ENCODE data around the gene CCDC54.
"Not testable (repeated sequence)": the region's sequence is repeated elsewhere in the genome, so short reads cannot be mapped to it uniquely, and the experiment has no call there.

The CCDC54 gene

DNA sequence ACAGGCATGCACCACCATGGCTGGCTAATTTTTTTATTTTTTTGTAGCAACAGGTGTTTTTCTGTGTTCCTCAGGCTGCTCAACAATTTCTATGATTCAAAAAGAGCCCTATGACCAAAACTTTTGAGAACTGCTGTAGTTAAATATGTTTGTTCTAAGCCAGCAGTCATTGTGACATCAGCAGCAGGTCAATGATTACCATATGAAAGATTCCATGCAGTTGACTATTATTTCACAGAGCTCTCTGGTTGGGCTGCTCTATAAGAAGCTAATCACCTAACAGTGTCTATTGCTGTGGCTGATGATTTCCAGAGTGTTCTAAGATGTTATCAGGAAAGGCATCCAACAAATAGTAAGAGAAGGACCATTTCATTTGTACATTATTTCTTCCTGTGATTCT lies at the start of gene CCDC54:
TSS of gene CCDC54 (plus strand) at position 289 of the 400 bp plus-strand sequence. CDS start 149 bp downstream, outside the sequence.
- no peak for DNase-seq (ENCODE audit: low read depth)

DNA sequence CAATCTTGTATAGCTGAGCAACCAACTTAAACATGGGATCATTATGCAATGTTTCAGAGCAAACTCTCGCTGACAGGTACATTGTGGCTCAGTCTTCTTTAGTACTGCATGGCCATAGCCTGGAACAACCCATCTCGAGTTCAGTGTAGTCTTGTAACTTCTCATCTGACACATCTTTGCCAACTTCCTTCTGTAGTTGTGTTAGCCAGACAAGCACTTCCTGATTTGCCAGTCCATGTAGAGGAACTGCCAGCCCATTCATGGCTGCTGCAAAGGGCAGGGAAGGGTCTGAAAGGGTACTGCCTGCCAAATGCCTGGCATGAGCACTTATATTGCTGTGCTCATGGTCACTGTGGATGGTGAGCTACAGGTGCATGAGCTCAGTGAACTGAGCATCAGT lies 49.2 kb upstream of the CCDC54 start:
- DNase-seq (ENCODE audit: low read depth), result no peak

DNA sequence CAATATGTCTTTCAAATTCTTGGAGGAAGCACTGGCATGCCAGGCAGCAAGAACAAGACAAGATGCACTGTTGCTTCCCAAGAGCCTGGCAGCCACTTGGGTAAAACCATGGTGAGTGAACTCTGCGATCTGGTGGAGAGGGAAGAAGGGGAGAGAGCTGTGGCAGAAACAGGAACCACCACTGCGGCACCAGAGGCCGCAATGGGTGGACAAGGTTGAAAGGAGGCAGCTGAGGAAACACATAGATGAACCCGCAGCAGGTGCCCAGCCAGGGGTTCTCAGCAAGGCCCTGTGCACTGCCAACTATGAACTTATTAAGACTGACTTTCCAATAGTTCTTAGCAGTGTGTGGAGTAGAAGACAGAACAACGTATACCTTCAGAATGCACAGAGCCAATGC lies 48.2 kb upstream of the CCDC54 start:
- no peak for DNase-seq (ENCODE audit: low read depth)

DNA sequence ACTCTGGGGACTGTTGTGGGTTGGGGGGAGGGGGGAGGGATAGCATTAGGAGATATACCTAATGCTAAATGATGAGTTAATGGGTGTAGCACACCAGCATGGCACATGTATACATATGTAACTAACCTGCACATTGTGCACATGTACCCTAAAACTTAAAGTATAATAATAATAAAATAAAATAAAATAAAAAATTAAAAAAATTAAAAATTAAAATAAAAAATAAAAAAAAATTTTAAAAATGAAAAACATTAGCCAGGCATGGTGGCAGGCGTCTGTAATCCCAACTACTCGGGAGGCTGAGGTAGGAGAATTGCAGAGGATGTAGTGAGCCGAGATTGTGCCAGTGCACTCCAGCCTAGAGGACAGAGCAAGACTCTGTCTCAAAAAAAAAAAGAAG lies 37.5 kb upstream of the CCDC54 start:
- DNase-seq (ENCODE audit: low read depth), result not testable (repeated sequence)

DNA sequence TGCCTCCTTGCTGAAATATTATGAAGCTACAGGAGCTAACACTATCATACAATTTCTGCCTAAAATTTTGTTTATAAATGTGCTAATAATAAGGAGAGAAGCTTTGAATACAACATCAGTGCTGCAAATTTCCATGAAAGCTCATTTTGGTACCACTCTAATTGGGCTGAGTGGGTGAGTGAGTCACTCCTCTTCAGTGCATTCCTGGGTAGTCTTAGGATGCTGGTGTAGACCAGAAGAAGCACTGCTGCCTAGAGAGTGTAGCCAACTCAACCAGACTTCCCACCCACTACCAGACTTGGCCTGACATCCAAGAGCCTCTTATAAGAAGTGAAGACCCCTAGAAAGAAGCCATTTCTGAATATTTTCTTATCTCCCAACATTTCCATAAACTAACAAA lies 32.5 kb upstream of the CCDC54 start:
- no peak for DNase-seq (ENCODE audit: low read depth)

DNA sequence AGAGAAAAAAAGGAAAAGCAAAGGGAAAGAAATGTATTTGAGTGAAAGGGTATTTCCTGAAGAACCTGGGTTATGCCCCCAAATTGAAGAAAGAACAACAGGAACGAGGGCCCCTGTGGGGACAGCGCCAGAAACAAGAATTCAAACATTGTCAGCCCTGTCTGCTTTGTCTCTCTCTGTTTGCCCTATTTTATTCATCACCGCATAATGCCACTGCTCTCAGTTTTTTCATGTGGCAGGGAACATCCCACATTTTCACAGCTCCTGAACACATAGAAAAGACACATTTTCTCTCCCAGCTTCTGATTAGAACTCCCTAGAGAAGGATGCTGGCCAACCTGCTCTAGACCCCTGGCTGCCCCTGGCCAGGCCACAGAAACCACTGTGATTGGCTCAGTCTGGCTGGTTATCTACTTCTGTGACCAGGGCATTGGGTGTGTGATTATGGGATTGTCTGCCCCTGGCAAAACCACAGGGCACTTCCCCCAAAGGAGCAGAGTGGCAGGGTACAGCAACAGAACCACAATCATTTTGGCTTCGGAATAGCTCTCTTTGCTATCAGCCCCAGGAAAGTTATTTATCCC lies 31.3 kb upstream of the CCDC54 start:
- no peak for DNase-seq (ENCODE audit: low read depth)

DNA sequence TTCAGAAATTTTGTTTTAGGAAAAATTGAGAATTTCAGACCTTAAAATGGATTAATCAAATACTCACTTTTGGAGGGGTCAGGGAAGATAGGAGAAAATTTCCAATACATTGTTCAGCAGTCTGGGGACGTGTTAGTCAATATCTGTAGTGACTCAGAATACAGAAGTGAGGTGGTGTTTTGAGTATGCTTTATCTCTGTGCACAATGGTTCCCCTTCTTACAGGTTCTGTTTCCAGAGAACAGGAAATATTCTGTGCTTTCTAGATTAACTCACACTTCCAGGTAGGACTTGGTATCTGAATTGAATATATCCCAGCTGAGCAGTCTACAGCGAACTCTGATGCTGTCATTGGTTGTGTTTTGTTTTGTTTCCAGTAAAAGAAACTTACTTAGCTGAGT lies 30.7 kb upstream of the CCDC54 start:
- DNase-seq (ENCODE audit: low read depth), result no peak

DNA sequence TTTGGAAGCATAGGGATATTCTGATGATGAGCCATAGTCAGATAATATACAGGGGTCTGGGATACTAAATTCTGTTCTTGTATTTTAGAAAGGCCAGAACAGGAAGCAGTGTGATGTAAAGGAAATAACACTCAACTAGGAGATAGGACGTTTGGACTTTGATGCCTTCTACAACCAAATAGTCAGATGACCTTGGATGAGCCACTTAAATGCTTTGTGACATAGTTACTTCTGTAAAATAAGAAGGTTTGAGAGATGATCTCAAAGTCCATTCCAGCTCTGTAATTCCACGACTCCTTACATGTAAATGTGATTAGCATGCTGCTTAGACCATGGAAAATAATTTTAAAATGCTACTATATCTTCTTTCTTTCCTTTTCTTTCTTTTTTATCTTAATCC lies 29.5 kb upstream of the CCDC54 start:
- no peak for DNase-seq (ENCODE audit: low read depth)

DNA sequence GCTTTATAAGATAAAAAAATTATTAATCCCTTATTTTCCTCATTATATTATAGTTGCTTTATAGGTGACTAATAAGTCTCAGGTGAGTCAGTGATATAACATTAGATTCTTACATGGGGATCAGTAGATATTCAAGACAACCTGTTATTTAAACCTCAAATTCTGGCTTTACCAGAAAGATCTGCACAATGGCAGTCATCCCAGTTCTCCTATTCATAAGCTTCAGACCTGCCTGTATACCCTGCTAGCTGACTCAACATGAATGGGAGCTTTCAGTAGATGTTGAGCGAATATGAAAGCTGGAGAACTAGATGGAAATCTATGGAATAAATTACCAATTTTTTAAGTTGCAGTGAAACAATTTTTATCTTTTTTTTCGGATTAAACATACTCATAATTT lies 20.5 kb upstream of the CCDC54 start:
- no peak for DNase-seq (ENCODE audit: low read depth)

DNA sequence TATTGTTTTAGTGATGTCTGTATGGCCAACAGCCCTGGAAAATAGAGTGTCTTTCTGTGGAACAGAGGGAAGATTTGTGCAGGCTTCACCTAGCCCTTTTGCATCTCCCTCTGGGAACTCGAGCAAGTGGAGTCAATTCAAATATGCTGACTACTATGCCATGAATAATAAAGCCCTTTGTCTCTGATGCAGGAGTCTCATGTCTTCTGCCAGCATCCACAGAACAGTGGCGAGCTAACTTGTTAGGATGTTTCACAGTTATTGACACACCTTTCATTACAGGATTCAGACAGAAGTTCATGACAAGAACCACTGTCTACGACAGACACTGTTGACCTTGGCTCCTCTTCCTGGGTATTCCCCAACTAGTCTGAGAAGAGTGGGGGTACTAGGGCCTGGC lies 15.6 kb upstream of the CCDC54 start:
- no peak for DNase-seq (ENCODE audit: low read depth)

DNA sequence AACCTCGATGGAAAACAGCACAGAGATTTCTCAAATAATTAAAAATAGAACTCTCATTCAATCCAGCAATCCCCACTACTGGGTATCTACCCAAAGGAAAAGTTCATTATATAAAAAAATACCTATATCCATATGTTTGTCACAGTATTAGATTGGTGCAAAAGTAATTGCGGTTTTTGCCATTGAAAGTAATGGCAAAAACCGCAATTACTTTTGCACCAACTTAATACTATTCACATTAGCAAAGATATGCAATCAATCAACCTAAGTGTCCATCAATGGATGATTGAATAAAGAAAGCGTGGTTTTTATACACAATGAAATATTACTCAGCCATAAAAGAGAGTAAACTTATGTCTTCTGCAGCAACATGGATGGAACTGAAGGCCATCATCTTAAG lies 12.2 kb upstream of the CCDC54 start:
- DNase-seq (ENCODE audit: low read depth), result no peak

DNA sequence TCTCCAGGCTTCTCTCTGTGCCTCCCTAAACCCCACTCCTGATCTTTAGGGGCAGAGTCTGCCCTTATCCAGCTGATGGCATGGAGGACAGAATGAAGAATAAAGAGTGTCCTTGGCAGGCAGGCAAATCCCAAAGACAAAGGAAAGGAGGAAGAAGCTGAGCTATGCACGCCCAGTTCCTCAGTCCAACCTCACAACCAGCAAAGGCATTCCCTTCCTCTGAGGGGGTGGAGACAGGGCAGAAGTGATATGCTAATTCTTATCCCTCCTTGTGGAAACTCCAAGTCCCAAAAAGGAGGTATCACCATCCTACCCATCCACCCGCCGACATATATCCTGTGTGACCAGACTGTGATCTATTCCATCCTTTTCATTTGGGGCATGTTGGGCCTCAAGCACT lies 10.5 kb upstream of the CCDC54 start:
- no peak for DNase-seq (ENCODE audit: low read depth)

DNA sequence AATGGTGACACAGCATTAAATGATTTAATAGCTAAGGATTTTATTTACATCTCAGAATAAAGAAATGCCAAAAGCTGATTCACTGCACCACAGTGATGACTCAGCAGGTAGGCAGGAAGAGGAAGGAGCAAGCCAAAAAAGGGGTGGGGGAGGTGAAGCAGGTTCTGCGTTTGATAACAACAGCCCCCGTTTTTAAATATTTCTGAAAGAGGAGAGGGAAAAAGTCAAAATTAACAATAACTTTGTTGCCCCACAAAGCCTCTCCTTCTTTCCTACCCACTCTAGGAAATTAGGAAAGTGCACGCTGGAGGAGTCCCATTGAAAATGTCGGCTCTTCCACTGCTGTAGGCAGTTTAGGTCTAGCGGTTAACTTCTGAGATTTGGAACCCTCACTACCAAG lies 9.9 kb upstream of the CCDC54 start:
- DNase-seq (ENCODE audit: low read depth), result no peak

DNA sequence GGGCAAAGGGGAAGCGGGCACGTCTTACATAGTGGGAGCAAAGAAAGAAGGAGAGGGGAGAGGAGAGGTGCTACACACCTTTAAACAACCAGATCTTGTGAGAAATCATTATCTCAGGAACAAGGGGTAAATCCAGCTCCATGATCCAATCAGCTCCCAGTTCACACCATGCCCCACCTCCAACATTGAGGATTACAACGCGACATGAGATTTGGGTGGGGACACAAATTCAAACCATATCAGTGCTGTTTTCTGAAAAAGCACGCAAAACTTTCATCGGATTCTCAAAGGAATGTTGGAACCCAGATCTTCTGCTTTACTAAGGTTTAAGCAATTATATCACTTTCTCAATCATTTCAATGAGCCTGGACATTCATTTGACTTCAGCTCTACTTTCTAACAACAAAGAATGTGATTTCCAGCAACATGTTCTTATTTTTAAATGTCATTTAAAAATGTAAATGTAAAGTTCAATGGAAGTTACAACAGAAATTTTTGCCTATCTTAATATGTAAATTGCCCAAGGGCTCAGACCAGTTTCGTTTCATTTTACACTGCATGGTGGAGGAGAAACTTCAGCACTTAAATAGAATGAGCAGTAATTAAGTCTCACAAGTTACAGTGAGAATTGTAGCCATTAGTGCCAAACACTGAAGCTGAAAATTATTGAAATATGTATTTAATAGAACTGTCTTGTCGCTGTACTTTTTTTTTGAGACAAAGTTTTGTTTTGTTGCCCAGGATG lies 8.4 kb upstream of the CCDC54 start:
- no peak for DNase-seq (ENCODE audit: low read depth)

DNA sequence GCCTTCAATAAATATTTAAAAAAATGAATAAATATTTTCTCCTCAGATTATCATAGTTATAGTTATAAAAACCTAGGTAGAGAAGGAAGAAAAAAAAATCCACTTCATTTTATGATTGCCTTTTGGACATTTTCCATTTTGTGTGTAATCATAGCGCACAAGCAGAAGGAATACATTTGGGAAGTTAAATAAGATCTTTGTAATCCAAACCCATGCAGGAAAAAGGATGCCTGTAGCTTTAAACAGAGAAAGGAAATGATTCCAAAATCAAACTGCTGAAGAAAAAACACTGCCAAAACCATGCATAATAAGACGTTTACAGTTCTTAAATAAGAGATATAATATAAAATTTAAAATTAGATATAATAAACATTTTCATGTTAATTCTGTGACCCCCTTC lies 7.4 kb upstream of the CCDC54 start:
- no peak for DNase-seq (ENCODE audit: low read depth)

DNA sequence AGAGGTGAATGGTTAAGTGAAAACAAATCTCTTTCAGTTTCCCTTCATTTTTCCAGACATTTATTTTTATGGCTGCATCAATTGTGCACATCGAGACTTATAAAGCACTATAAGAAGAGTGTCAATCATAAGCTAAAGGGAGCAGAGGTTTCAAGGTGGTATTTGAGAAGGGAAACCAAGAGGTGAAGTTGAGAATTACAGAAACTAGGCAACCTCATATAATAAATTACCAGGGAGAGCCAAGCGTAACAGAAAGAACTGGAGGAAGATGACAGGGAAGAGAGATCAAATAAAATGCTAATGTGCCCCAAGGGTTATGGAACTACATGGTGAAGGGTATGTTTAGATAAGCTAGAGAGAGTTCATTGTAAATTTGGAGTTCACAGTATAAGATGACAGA lies 6.3 kb upstream of the CCDC54 start:
- DNase-seq (ENCODE audit: low read depth), result no peak

DNA sequence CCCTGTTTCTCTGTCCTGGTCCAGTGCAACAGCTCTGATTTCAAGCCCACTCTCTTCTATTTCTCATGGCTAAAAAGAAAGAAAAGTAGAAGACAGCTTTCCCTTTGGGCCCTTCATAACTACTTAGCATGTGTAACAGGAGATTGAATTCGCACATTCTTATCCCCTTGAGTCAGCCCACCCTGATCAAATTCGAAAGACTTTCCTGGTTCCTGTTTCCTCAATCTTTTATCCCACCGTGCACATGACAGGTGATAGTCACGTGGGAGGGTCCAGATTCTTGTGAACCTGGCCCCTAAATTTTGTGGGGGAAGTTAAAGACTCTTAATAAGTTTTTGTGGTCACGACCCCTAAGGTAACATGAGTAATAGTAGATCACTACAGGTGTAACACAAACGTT lies 4.7 kb upstream of the CCDC54 start:
- no peak for DNase-seq (ENCODE audit: low read depth)

DNA sequence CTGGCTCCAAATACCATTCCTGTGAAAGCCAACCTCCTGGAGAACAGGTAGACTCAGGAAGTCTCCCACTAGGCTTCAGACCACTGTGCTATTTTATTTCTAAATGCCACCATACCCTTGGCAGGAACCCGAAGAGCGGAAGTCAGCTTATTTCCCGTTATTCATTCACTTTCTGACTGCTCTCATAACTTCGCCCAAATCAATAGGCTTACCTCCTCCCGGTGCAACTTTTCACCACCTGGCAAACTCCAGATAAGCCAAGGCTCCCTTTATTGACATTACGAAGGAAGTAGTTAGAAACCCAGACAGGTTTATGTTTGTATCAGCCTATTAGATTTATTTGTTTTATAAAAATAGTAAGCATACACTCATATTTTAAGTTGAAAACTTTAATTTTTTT lies 3.3 kb upstream of the CCDC54 start:
- DNase-seq (ENCODE audit: low read depth), result no peak

DNA sequence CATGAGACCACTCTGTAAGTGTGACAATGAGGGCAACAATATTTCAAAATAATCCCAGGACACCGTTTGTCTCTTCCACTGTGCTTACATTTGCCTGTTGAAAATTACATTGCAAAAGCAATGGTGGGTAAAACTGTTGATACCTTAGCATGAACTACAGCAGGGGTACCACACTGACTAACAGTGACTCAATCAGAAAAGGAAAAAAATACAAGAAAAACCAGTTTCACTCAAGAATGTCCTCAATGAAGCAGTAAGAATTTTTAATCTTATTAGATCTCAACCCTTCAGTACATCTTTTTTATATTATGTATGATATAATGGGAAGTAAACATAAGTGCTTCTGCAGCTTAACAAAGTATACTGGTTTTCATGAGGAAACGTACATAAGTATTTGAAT lies 1.6 kb upstream of the CCDC54 start:
- no peak for DNase-seq (ENCODE audit: low read depth)

DNA sequence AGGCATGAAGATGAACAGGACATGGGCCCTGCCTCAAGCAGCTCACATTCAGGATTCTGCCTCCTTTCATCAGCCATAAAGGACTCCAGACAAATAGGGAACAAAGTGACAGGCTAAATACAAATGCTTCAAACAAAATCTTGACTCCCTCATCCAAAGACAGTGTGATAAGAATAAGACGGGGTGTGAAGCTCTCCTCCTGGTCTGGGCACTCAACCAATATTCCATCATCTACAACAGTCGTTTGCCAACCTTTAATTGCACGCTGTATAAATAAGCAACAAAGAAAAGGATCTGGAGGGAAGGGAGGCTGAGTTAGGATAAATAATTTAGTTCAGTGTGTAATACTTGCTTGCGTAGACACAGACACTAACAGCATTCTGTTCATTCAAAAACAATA lies 5.4 kb downstream of the CCDC54 start:
- no peak for DNase-seq (ENCODE audit: low read depth)

DNA sequence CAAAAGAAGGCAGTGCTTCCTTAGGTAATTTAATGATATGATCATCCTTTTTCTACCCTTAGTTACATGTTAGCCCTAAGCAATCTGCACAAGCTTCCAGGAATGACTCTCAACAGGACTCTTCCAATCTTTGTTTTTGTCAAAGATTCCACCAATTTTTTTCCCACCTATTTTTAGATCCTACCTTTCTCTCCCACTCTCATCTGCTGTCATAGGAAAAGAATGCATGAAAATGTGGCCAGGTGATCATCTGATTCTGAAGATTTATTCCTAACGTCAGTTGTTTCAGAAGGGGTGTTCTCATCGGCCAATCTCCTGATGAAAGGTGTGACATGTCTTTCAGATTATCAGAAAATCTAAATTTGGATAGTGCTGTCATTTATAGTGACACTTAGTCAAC lies 7.2 kb downstream of the CCDC54 start:
- DNase-seq (ENCODE audit: low read depth), result no peak

DNA sequence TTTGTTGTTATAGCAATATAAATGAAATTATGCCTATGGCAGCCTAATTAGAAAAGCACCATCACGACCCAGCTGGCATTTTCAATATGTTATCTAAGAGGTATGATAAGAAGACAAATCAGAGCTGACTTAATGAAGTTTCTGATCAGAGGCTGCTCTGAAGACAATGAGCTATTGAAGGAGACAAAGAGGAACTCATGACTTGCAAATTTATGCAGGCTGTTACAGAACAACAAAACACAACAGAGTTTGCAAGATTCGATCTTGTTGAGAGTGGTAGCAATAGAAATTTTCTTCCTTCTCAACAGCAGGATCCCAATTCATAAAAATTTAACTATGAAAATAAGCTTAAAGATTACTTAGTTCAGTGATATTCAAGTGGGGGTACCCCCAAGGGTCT lies 7.7 kb downstream of the CCDC54 start:
- DNase-seq (ENCODE audit: low read depth), result no peak

DNA sequence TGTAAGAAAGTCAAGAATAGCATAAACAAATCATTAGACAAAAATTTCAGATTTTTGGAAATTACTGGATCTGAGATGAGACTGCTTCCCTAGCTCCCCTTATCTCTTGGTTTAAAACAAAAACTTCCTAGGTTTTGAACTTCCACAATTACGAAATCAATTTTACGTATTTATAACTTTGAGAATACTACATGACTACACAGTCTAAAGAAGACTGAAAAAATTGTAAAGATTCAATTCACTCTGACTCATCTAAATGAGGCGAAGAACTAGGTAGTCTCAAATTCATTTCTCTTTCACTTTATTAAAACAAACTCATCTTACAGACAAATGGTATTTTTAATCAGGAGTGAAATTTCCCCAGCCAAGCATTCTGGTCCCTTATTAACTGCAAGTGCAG lies 10.3 kb downstream of the CCDC54 start:
- DNase-seq (ENCODE audit: low read depth), result no peak

DNA sequence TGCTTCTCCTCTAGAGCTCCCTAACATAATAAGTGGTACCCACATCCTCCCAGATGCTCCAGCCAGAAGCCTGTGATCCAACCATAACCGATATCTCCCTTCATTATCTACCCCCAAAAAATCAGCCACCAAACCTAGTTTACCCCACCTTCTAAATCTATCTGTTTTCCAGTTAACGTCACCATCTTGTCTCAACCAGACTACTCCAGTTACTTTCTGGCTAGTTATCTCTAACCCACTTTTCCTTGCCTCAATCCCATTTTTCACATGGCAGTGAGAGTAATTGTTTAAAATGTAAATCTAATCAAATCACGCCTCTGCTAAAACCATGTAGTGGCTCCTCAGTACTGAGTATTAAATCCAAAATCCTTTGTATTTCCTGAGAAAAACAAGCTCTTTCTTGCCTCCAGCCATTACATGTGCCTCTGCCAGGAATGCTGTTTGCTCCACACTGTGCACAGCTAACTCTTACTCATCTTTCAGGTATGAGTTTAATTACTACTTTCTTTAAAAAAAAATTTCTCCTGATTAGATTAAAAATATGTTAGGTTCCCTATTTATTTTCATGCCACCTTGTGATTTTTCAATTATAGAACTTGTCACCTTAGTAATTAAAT lies 15.4 kb downstream of the CCDC54 start:
- no peak for DNase-seq (ENCODE audit: low read depth)

All from stimulated activated CD8-positive, alpha-beta memory T cell treated with anti-CD3 and anti-CD28 coated beads, Interleukin-12 subunit alpha, Interleukin-12 subunit beta, amount 100 ng/mL, for 4 hours (primary cell).